NCI-H1436 (cell line): ENCODE measurements around the gene LDLRAD3.

Source experiments
- DNase-seq: peaks from one replicate; lab custom pipeline; 2025; lab: John Stamatoyannopoulos, UW

LDLRAD3 gene

GRCh38 chr11:35955636-35956035 is 11.8 kb downstream of the LDLRAD3 start:
- no peak for DNase-seq

DNA sequence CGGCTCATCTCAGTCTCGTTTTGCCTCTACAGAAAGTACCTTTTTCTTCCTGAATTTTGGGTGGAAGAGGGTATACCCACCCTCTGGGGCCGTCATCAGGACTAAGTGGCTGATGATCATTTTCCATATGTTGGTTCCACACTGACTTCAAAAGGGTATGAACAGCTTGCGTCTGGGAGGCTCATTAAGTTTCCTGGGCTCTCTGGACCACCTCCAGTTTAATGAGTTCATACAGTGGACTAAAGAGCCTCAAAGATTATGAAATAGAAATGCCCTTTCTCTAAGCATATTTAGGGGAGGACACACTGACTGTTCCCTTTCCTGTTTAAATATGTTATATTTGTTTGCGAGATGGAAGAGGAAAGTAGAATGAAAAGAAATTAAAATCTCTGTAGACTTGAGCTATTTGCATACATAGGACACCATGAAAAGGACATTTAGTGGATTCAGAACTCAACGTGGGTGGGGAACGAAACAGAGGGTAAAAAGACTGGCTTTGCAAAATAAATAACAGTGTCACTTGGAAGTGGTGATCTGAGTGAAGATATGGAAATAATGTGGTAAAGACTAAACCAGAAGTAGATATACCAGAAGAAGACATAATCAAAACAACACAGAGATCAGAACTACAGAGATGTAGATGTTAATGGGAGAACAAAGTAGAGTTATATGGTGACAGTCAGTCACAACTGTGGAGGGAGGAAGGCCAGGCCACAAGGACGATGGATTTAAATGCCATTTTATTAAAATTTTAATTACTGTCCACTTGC is 18.7 kb downstream of the LDLRAD3 start:
- no peak for DNase-seq

GRCh38 chr11:35963911-35964310 is 20.0 kb downstream of the LDLRAD3 start:
- DNase-seq = no peak

GRCh38 chr11:35964841-35965240 is 21.0 kb downstream of the LDLRAD3 start:
- no peak for DNase-seq

GRCh38 chr11:35967042-35967441 is 23.2 kb downstream of the LDLRAD3 start:
- no peak for DNase-seq

DNA sequence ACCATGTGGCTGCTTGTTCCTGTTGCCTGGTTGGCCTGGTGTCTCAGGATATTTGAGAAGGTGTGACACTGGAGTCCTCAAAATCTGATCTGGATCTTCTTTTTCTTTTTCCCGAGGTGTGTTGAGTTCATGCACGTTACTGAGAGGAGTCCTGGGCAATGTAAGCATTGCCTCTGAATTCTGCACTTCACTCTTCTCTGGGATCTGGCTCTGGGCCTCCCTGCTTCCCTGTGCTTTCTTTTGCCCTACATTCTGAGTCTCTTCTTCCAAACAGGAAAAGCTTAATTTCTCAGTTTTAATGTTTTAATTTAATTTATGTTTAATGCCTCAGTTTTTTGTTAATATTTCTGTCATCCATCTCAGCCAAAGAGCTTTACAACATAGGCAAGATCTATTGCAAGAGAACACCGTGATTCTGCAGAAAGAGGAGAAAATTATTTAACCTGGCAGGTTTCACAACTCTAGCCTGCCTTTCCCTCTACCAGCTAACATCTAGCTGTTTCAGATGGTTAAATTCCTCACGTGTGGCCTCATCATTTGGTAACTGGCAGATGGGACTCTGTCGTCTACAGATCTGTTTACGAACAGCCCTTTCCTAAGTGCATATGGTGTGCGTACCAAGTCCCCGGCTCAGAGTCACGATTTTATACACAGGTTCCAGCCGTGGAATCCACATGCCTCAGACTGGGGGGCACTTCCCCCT is 24.7 kb downstream of the LDLRAD3 start:
- no peak for DNase-seq

DNA sequence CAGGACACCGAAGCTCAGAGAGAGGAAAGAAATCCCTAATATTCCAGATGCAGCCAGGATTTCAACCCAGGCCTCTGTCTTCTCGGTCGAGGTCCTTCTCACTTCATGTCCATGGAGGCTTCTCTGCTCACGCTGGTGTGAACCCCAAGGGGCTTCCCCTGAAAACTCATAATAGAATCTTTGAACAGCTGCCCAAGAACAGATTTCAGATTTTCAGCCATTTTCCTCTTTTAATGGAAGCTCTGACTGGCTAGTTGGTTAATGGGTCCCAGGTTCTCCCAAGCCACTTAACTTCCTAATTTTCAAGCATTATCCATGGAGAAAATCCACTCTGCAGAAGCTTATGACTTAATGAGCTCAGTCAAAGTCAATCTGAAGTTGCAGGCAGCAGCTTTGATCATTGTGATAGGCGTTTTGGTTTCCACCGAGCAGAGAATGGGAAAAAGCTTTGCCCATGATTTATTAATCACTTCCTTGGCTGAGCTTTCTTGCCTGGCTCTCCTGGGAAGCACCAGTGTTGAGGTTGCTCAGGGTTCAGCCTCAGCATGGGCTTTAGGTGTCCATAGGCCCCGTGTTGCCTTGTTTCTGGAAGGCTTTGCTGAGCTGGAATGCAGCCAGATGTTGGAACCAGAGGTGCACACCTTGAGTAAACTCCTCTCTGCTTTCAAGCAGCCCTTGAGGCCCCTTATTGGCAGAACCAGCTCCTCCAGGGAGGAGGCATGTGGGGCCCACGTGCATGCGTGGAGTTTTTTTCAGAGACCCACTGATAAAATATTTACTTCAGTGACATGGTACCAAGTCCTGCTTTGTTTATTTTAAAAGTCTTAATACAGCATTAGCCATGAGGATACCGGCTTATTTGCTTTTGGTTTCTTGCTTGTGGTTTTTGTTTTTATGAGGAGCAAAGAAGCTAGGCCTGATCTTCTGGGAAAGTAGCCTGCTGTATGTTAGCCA is 25.5 kb downstream of the LDLRAD3 start:
- DNase-seq = no peak

GRCh38 chr11:35970445-35970844 is 26.6 kb downstream of the LDLRAD3 start:
- DNase-seq = no peak

- no peak for DNase-seq
Measured at GRCh38 chr11:35971841-35972422, 28.1 kb downstream of the LDLRAD3 start.

DNA sequence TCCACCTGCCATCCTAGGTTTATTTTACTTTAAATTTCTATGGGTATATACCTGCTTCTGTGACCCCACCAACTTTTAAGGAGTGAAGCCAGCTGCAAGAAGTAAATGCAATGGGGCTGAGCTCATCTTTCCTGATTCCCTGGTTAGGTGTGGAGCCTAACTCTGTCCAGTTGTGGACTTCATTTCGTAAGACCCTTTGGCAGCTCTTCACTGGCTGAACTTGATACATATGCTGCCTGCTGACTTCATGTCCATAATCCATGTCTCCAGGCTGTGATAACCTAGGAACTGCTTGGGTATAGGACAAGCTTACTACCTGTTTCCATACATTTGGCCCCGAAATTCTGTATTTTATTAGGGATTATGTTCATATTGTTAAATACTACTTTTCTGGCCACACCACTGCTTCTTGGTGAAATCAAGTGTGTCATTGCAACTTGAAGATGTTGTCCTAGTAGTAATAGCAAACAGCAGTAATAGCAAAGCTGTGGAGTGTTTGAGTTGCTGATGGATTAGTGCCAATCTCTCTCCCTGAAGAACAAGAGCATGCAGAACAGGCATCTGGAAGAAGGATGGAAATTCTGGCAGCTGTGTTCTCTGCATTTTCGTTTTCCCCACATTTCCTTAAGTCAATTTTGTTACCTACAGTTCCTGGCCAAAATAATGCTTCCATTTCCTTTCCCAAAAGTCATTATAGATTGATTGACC is 31.2 kb downstream of the LDLRAD3 start:
- no peak for DNase-seq

GRCh38 chr11:35976434-35976833 is 32.6 kb downstream of the LDLRAD3 start:
- DNase-seq = no peak

DNA sequence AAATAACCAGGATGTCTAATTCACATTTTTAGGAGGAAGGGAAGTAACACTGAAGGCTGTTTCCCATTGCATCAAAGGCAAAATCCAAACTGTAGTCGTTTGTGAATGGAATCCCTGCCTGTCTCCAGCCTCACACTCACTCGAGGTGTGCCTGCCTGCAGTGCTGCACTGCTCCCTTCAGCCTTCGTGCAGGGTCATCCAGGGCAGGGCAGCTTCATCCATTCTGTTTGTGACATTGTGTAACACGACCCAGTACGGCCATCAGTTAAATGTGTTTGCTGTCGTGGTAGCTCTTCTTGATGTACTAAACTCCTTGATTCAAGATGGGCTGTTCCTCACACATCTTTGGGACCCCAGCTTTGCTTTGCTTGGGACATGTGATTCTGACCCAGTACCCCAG is 34.3 kb downstream of the LDLRAD3 start:
- DNase-seq = no peak

- no peak for DNase-seq
Measured at GRCh38 chr11:35978891-35979290, 35.0 kb downstream of the LDLRAD3 start.

DNA sequence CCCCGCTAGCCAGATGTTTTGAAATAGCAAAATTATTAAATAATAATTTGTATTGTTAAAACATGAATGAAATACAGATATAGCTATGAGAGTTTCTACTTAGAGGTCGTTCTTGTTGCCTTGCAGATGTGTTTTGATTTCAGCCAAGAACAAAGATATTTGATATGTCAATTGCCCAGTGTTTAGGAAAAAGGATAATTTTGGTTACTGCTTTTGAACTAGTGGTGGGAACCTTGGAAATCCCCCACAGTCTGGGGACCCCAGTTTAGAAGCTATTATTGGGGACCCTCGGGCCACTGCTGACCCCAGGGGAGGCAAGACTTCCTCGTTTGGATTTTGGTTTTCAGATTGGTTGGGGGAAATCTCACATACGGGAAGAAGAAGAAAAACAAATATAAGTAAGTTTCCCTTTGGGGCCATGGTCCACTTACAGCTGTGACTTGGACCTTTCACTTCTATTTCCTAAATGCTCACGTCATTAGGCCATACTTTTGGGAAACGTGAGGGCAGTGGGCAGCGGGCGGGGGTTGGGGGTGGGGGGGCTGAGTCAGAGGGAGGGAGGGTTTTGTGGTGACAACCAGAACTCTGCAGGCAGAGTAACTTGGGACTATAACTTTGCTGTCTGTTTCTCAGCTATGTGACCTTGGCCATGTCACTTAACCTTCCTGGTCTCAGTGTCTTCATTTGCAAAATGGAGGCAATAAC is 37.0 kb downstream of the LDLRAD3 start:
- no peak for DNase-seq

- DNase-seq = no peak
Measured at GRCh38 chr11:35981581-35981980, 37.7 kb downstream of the LDLRAD3 start.

GRCh38 chr11:35982061-35982460 is 38.2 kb downstream of the LDLRAD3 start:
- DNase-seq = no peak

GRCh38 chr11:35983981-35984380 is 40.1 kb downstream of the LDLRAD3 start:
- DNase-seq = no peak

GRCh38 chr11:35986947-35987346 is 43.1 kb downstream of the LDLRAD3 start:
- no peak for DNase-seq

GRCh38 chr11:35990170-35990569 is 46.3 kb downstream of the LDLRAD3 start:
- no peak for DNase-seq

- DNase-seq = no peak
Measured at GRCh38 chr11:35990816-35991215, 47.0 kb downstream of the LDLRAD3 start.

DNA sequence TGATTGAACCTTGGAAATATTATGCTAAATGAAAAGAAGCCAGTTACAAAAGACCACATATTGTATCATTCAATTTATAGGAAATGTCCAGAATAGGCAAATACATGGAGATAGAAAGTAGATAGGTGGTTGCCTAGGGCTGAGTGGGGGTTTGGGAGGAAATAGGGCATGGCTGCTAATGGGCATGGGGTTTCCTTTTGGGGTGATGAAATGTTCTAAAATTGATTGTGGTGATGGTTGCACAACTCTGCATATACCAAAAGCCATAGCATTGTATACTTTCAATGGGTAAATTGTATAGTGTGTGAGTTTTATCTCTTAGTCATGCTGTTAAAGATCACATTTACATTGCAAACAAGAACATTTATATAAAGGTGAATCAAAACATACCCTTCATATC is 48.7 kb downstream of the LDLRAD3 start:
- DNase-seq = no peak
